Muscle layer of duodenum (tissue), 2 donors: ENCODE data around the gene LIG4.
"Not testable (repeated sequence)": the region's sequence is repeated elsewhere in the genome, so short reads cannot be mapped to it uniquely, and the experiment has no call there.

Experiments
- H3K27ac ChIP-seq: one replicate; pipeline ENCODE4 v1.7.0; 2013; ENCODE audit warnings: mild to moderate bottlenecking, low read length
- H3K27me3 ChIP-seq: one replicate; pipeline ENCODE4 v1.7.0; 2013; ENCODE audit warnings: low read depth, mild to moderate bottlenecking, control low read depth, low read length
- H3K36me3 ChIP-seq, 2 donors: one replicate each; pipeline ENCODE4 v1.7.0; 2013; ENCODE audit warnings: low read length in 2 of 2, control low read depth in 1 of 2, mild to moderate bottlenecking in 1 of 2; ENCODE audit not compliant: insufficient read depth in 2 of 2, control insufficient read depth in 1 of 2
- H3K4me1 ChIP-seq, 2 donors: one replicate each; pipeline ENCODE4 v1.7.0; 2013; ENCODE audit warnings: low read length in 2 of 2, mild to moderate bottlenecking in 2 of 2, control low read depth in 1 of 2, moderate library complexity in 1 of 2; ENCODE audit not compliant: insufficient read depth in 2 of 2, control insufficient read depth in 1 of 2
- H3K4me3 ChIP-seq, 2 donors: one replicate each; pipeline ENCODE4 v1.7.0; 2013; ENCODE audit warnings: low read length in 2 of 2, low read depth in 1 of 2, mild to moderate bottlenecking in 1 of 2
- H3K9me3 ChIP-seq, 2 donors: one replicate each; pipeline ENCODE4 v1.7.0; 2013; ENCODE audit warnings: low read length in 2 of 2, control low read depth in 1 of 2, mild to moderate bottlenecking in 1 of 2; ENCODE audit not compliant: control insufficient read depth in 1 of 2
- donor health status: healthy.

The LIG4 gene

DNA sequence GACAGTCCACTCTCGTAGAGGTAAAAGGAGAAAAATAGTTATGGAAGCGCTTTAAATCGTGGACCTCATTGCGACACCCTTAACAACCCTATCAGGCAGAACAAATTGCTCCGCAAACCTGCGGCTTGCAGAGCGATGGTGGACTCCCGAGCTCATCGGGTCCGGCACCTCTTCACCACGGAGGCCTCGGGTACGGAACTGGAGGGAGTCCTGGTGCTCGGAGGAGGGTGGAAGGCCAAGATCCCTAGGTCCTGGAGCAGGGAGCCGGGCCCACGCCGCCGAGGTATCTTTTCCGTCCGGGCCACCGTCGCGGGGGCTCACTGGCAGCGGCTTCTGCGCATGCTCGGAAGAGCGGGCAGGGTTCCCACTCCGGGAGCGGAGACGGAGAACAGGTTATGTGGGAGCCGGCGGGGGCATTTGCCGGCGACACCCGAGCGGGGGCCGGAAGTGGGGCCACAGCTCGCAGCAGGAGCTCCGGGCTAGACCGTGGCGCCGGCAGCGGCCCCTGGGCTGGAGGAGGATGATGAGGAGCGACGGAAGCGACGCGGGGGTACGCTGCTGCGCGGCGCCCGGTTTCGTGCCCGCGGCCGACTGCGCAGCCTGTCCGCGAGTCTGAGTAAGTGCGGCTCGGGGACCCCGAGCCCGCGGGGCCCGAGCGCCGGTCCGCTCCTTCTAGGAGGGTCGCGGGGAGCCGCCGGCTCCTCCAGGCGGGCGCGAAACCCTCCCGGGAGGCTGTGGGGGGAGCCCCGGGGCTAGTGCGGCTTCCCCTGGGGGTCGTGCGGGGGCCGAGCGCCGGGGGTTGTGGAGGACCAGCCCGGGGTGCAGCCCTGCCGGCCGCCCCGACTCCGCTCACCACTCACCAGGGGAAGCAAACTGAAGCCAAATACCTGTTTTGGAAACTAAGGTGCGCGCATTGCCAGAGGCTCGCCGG lies 3.0 kb upstream of the LIG4 start, which contains the start of gene ABHD13:
Gene ABHD13 (plus strand): TSS at position 349 of the 931 bp plus-strand sequence. CDS start 10,827 bp downstream, outside the sequence.
- Histone ChIP-seq H3K27me3 (no peaks in the 10 kb centered on the region), H3K4me1 (peaks cover 18 to 46% of the 10 kb centered on the region in 2 donors), H3K27ac (peak within 1 kb of the TSS; percentile 97), H3K36me3 (no peaks in the 10 kb centered on the region), H3K4me3 (peak within 1 kb of the TSS; percentile 86 to 96), H3K9me3 (no peaks in the 10 kb centered on the region)

DNA sequence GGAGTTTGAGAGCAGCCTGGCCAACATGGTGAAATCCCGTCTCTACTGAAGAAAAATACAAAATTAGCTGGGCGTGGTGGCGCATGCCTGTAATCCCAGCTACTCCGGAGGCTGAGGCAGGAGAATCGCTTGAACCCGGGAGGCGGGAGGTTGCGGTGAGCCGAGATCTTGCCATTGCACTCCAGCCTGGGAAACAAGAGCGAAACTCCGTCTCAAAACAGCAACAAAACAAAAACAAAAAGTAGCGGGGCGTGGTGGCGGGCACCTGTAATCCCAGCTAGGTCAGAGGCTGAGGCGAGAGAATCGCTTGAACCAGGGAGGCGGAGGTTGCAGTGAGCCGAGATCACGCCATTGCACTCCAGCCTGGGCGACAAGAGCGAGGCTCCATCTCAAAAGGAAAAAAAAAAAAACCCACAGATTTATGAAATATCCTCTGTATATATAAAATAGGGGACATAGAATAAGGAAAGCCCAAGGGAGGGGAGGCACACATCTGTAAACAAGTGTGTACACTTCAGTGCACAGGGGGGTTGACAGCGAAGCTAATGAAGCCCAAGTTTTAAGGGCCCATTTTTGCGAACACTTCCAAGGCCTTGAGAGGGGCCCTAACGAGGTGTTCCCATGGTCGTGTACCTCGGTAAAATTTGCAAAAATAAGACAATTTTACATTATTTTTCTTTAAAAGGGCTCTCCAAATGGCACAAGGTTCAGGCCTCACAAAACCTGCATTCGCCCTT lies 2.1 kb upstream of the LIG4 start:
- Histone ChIP-seq H3K27ac (peak overlapping the region; percentile 97), H3K4me3 (peak overlapping the region; percentile 86 to 96), H3K4me1 (peaks cover 18 to 46% of the 10 kb centered on the region in 2 donors)
- H3K36me3 ChIP-seq, H3K9me3 ChIP-seq, H3K27me3 ChIP-seq: not testable (repeated sequence)

DNA sequence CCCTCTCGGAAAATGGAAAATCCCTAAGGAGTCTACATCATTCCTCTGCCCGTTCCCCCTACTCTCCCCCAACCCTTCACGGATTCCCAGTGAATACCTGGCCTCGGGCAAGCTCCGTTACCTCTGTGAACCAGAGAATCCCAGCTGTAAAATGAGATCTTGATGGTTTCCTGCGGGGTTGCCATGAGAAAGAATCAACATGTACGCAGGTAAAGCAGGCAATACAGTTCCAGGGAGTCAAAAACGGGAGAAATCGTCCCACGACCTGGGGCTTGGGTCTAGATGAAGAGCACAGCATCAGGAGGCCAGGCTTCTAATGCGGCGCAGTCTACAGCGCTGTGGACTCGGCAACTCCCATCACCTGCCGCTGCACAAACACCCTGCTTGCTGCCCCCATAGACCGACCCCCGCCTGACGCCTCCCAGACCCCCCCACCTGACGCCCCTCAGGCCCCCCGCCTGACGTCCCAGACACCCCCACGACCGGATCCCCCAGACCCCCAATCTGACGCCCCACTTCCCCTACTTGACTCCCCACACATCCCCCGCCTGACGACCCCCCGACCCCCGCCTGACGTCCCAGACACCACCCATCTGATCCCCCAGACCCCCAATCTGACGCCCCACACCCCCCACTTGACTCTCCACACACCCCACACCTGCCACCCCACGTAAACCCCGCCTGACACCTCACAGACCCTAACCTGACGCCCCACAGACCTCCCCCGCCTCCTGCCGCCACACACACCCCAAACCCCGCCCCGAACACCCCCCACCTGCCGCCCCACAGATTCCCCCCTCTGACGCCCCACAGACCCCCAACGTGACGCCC lies 680 bp downstream of the LIG4 start:
- H3K4me3 ChIP-seq = peak overlapping the region; percentile 50
- H3K27me3 ChIP-seq = no peaks in the 10 kb centered on the region
- H3K9me3 ChIP-seq = no peaks in the 10 kb centered on the region
- peaks cover 9 to 30% of the 10 kb centered on the region in 2 donors for H3K4me1 ChIP-seq
- no peak overlapping the region for H3K27ac ChIP-seq
- H3K36me3 ChIP-seq = peaks cover 13 to 15% of the 10 kb centered on the region in 2 donors

DNA sequence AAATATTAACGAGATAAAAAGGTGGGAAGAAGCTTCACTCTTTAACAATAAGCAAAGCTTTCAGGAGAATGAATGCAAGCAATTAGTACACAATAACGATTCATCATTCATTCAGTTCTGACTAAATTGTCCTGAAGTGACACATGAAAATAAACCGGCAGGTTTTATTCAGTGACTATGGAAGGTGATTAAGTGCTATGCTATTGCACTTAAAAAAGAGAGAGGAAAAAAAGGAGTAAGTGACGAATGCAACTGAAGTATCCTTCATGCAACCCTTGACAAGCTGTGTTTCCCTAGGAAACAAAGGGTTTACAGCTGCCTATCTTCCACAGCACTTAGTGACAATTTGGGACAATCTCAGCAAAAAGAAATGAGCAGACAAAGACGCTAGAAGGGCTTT lies 1.4 kb downstream of the LIG4 start:
- H3K4me3 ChIP-seq = peak overlapping the region; percentile 50
- H3K27ac ChIP-seq = no peak overlapping the region

DNA sequence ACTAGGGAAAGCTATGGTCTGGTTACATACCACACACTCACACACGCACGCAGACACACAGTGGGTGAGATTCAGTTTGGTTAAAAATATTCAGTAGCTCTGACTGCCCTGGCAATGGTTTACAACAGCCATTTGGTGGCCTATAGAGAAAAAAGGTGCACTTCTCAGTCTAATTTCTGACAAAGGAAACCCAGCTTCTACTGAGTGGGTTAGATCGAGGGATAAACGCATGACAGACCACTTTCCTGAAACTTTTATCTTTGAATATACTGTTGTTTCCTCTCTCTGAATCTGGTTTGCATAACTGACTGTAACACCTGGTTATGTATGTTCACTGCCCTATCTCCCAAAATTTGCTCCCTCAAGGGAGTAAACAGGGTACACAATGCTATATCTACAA lies 2.5 kb downstream of the LIG4 start:
- no peaks in the 10 kb centered on the region for H3K27me3 ChIP-seq
- H3K4me3 ChIP-seq = no peak overlapping the region
- peaks cover 0 to 3% of the 10 kb centered on the region in 2 donors for H3K9me3 ChIP-seq
- H3K36me3 ChIP-seq = peaks cover 19 to 28% of the 10 kb centered on the region in 2 donors
- no peak overlapping the region for H3K27ac ChIP-seq
- peaks cover 3 to 22% of the 10 kb centered on the region in 2 donors for H3K4me1 ChIP-seq

More for the DNA sequence above, 1.4 kb downstream of the LIG4 start:
- Histone ChIP-seq H3K36me3 (peaks cover 19 to 22% of the 10 kb centered on the region in 2 donors), H3K9me3 (no peaks in the 10 kb centered on the region), H3K27me3 (no peaks in the 10 kb centered on the region), H3K4me1 (peaks cover 3 to 23% of the 10 kb centered on the region in 2 donors)

DNA sequence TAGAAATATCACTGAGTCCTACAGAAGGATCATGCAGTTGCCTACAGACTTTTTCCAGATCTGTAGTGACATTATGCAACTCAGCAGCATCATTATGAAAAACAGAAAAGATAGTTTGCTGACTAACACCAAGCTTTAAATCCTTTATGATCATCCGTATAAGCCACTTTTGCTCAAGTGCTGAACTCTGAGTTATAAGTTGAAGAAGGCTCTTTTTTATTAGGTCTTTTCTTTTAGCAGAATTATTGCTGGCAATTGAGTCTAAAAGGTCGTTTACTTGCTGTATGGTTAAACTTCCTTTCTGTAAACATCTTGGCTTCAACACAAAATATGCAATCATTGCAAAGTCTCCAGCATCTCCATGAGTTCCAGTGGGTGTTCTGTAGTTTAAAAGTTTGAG lies 4.8 kb downstream of the LIG4 start:
- no peak overlapping the region for H3K27ac ChIP-seq
- H3K9me3 ChIP-seq = peaks cover 0 to 3% of the 10 kb centered on the region in 2 donors

DNA sequence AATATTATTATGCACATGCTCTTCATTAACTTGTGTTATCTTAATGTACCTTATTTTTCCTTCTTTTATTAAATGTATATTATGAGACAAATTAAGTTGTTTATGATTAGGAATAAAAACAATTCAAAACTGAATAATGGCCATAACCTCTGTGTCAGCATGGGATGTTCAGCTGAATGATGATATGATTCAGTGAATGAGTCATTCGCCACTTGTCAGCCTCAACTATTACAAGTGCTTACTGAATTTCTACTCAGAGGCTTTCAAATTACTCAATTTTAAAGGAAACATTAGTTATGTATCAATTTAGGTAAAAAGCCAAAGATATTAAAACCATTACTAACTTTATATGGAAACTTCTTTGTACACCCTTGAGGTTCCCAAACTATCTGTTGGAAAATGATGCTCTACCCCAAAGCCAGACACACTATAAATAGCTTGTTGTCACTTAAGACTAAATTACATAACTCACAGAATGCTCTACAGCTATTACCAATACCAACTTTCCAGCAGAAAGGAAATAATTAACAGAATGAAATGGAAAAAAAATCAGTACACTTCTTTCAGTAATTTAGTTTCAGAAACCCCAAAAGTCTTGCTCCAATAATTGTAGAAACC lies 14.4 kb downstream of the LIG4 start:
- H3K4me3 ChIP-seq = no peak overlapping the region
- H3K9me3 ChIP-seq = peaks cover 0 to under 1% of the 10 kb centered on the region in 2 donors
- H3K36me3 ChIP-seq = no peaks in the 10 kb centered on the region
- H3K27ac ChIP-seq = no peak overlapping the region
- no peaks in the 10 kb centered on the region for H3K4me1 ChIP-seq
- H3K27me3 ChIP-seq = no peaks in the 10 kb centered on the region

More for the DNA sequence above, 4.8 kb downstream of the LIG4 start:
- peaks cover 19 to 28% of the 10 kb centered on the region in 2 donors for H3K36me3 ChIP-seq
- no peaks in the 10 kb centered on the region for H3K27me3 ChIP-seq
- no peak overlapping the region for H3K4me3 ChIP-seq
- peaks cover under 1 to 3% of the 10 kb centered on the region in 2 donors for H3K4me1 ChIP-seq

DNA sequence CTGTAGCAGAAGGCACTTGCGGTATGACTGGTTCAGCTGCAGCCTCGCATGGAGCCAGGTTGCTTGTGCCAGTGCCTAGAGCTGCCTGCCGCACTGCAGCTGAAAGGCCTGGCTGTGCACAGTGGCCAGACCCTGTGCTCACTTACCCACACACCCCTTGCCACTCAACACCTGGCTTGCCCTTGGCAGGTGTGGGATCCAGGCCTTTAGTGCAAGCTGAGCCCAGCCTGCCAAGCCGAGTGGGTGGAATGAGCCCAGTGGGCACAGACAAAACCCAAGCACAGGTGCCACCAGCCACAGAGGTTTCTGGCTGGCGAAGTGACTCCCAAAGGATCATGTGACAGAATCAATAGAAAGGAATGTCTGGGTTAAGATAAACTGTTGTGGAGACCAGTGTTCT lies 19.5 kb downstream of the LIG4 start:
- Histone ChIP-seq H3K4me1 (no peaks in the 10 kb centered on the region), H3K27ac (no peak overlapping the region), H3K36me3 (no peaks in the 10 kb centered on the region), H3K4me3 (no peak overlapping the region), H3K27me3 (no peaks in the 10 kb centered on the region), H3K9me3 (peaks cover 0 to 10% of the 10 kb centered on the region in 2 donors)

DNA sequence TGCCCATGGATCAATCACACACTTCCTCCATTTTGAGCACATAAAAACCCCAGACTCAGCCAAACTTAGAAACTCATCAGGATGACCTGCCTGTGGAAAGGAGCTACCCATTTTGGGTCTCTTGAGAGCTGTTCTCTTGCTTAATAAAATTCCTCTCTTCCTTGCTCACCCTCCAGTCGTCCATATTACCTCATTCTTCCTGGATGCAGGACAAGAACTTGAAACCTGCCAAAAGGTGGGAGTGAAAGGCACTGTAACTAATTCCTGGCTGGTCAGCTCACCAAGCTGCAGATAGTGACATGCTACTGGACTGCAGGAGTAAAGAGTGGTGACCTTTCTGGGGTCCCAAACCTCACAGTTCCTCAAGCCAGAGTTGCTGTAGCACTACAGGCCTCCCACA lies 20.2 kb downstream of the LIG4 start:
- Histone ChIP-seq H3K4me3 (no peak overlapping the region), H3K4me1 (no peaks in the 10 kb centered on the region), H3K27me3 (no peaks in the 10 kb centered on the region), H3K27ac (no peak overlapping the region), H3K36me3 (no peaks in the 10 kb centered on the region), H3K9me3 (peaks cover 0 to 10% of the 10 kb centered on the region in 2 donors)

DNA sequence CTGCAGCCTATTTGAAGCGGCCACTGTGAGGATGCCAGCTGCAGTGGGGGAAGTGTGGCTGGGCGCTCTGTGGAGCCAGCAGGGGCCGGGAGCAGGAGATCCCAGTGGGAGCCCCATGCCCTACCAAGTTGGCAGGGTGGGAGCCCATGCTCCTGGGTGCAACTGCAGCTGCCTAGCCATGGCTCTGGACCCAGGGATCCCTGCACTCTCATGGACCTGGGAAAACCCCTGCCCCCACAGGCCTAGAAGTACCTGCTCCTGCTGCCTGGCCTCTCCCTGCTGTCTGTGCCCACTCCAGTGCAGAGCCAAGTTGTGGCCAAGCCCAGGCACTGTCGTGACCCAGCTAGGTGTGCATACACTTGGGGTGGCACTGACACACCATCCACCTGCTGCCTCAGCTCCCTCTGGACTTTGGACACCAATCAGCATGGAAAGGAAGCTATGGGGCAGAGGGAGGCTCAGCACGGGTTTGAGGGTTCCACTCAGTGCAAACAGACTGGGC lies 20.9 kb downstream of the LIG4 start:
- Histone ChIP-seq H3K4me3 (no peak overlapping the region), H3K9me3 (peaks cover 0 to 10% of the 10 kb centered on the region in 2 donors), H3K27me3 (no peaks in the 10 kb centered on the region), H3K36me3 (no peaks in the 10 kb centered on the region), H3K4me1 (no peaks in the 10 kb centered on the region), H3K27ac (no peak overlapping the region)
